HG02852 (cell line): ENCODE data around the gene ZNF618.

Experiments used
- ATAC-seq: cut with Tn5 transposase; IDR thresholded peaks from one replicate; pipeline ENCODE4 v1.9.1; 2021; ENCODE audit warnings: mild to moderate bottlenecking, moderate library complexity; ENCODE audit not compliant: unreplicated experiment

The ZNF618 gene

DNA sequence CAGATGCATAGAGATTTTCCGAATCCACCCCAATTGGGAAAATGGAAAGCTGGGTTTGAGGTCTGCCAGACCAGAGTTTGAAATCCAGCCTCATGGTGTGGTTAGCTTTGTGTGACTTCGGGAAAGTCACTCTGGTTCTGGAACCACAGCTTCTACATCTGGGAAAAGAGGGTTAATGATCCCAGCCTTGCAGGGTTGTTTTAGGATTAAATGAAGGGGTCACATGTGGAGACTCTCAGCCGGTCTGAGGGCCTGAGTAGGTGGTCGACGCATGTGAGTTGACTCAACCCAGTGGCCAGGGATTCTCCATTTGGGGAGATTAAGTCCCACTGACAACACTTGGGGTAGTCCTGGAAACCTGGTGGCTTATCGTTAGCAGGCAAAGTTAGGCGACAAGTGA is 6.1 kb downstream of the ZNF618 start:
- ATAC-seq = no peak

DNA sequence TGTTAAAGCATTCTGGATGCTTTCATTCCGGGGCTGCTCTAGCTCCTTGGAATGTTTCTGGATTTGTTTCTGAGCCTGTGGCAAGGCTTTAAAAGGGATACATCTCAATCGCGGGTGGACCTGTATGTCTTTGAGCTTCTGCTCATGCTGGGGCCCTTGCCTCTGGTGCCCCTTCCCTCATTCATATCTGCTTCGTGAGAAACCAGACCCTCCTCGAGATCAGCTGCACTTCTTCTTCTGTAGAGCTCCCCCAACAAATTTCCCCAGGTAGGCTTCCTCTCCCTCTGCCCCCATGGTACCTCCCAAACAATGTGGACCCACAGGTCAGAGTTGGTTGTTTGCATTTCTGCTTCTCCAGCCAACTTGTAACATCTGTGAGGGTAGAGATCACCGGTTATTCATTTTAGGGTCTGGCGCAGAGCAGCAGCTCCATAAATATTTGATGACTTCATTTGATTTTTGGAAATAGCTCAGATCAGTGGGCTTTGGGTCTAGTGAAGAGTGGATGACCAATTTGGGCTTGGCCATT is 6.6 kb downstream of the ZNF618 start:
- no peak for ATAC-seq

DNA sequence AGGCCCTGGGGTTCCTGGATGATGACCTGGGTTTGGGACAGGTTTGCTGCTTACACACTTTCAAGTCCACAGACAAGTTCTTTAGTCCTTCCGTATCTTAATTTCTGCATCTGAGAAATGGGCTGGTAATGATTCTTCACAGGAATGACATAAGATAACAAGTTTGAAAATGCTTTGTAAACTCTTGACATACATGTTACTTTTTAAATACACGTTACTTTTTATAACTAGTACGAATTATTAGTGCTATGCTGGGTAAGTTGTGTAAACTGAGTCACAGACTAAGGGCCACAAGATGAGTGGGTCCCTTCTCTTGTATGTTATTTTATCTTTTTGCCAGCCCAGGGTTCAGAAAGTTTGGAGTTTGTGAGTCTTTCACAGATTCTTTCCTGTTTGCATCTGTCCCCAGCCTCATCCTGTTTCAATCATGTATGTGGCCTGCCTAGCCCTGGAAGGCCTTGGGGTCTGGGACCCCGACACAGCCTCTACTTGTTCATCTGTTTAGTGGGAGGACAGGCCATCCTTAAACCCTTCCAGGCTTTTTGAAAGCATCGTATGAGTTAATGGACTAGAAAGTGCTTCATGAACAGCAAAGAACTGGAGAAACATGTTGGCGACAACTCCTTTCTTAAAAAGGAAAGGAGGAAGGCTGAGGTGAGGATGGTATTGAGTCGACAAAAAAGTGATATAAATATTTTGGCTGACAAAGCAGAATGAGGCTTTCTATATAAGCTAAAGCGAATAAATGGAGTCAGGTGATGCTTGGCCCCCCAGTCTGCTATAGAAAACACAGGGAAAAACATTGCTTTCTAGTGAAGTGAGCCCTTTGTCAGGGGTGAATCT is 9.3 kb downstream of the ZNF618 start:
- ATAC-seq = no peak

DNA sequence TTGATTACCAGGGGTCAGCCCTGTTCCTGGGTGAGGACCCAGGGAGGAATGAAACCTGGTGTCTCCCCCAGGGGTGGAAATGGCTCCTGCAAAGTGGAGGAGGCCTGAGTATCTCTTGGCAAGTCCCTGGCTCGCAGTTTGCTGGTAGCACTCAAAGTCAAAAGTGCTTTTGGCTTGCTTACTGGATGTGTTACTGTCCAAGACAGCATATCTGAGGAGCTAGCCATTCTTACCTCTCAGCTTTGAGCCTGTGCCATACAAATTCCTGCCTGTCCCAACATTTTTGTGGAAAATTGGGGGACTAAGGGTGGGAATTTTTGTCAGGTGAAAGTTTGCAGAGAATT is 9.9 kb downstream of the ZNF618 start:
- ATAC-seq = no peak

DNA sequence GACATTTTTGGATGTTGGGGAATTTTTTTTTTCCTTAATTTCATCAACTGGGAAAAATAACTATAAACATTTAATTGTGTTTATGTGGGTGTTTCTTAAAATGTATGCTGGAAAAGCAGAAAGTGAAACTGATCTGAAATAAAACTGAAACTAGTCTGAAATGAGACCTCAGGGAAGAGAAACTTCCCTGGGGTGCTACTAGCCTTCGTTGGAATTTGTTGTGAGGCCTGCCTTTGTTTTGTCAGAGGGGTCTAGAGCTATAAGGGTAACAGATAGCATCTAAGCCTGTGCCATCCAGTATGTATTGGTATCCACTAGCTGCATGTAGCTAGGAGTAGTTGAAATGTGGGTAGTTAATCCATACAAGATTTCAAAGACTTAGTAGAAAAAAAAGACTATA is 10.4 kb downstream of the ZNF618 start:
- ATAC-seq = no peak

DNA sequence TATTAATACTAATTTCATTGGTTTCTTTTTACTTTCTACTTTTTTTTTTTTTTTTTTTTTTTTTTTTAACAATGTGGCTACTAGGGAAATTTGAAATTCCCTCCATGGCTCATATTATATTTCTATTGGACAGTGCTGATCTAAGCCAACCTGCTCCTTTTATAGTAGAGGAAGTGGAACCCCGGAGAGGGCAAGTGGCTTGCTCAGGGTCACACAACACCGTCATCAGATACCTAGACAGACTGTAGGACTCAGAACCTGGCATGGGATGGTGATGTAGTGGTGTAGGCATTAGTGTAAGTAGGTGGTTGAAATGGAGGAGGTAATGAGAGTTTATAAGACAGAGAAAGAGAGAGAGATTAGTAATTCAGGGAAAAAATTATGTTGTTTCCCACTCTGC is 10.8 kb downstream of the ZNF618 start:
- no peak for ATAC-seq

DNA sequence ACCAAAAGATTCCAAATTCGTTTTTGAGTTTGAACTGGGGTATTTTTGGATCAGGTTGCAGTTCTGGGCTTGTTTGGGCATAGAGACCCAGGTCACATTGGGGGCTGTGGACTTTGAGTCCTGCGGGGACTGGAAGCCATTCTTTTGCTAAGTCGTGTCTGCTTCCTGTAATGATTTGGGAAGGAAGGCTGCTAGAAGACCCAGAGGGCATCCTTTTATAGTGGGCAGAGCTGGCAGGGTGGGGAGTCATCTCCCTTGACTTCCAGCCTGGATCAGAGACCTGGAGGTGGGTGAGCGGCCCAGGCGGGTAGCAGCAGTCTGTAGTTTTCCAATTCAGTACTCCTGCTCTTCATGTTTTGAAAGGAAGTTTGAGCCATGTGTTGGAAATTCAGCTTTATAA is 11.3 kb downstream of the ZNF618 start:
- no peak for ATAC-seq

DNA sequence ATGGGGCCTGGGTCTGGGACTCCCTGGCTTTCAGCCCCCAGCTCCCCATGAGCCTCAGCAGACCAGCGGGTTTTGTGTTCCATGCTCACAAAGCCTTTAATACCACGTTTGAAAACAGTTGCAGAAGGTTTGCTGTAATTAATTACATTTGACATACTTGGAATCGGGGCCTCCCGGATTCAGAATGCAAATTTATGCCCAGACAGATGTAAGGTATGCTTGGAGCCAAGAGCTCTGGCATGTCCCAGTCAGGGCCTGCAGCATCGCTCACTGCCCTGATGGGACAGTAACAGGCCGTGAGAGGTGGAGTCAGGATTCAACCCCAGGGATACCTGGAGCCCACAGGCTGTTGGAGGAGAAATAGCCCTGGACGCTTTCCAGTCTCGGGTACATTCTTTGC is 12.2 kb downstream of the ZNF618 start:
- no peak for ATAC-seq

DNA sequence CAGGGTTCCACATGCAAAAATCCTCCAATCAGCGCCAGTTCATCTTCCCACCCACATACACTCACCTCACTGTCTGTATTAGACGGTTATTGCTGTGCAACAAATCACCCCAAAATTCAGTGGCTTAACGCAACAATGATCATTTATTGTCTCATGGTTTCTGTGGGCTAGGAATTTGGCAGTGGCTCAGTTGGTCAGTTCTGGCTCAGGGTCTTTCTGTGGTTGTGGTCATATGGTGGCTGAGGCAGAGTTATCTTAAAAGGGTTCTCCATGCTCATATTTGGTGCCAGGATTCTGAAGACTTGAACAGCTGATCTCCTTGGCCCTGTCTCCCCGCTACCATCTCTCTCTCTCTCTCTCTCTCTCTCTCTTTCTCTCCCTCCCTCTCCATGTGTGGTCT is 12.9 kb downstream of the ZNF618 start:
- ATAC-seq = no peak

DNA sequence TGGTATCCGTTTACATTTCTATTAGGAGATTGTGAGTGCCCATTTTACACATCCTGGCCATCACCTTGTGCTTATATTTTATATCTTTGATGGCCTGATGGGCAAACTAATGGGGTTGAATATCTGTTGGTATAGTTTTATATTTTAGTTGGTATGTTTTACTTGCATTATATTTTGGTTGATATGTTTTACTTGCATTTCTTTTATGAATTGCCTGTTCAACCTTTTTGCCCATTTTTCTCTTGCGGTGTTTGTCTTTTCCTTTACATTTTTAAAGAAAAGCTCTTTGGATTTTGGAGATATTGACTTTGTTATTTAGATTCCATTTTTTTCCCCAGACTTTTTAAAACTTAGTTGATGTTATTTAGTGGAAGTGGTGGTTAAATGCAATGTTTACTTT is 14.6 kb downstream of the ZNF618 start:
- ATAC-seq = no peak

DNA sequence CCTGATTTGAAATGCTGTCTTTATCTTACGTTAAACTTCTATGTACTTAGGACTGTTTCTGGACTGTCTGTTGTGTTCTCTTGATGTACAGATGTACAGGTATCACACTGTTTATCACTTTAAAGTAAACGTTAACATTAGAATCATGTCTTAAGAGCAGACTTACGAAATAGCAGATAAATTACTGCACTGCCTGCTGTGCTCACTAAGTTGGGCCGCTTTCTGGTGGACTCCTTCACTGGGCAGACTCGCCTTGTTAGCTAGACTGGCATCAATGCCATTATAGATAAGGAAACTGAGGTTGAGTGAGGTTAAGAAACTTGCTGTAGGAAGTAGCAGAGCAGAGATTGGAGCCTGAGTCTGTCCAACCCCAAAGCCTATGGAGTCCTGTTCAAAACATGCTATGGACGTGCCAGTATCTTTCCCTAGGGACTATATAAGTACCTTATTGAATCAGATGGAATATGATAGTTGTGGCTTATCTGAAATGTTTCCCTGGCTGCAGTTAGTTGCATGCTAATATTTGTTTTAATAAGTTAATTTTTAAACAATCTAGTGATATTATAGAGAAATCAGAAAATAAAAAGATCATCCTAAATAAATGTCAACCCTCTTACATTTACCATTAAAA is 16.9 kb downstream of the ZNF618 start:
- ATAC-seq = no peak

DNA sequence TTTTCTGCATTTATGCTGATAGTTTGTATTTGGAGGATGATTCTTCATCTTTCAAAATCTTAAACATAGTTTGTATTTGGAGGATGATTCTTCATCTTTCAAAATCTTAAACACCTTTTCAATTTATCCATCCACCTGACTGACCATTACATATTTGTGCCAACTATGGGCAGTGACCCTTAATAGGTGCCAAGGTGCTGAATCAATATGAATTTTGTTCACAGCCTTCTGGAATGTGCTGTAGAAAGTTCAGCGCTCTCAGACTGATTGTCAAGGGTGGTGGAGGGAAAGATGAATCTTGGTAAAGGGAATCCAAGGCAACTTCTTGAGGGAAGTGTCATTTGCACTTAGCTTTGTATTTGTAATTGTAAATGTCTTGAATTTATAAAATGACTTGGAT is 18.1 kb downstream of the ZNF618 start:
- no peak for ATAC-seq

DNA sequence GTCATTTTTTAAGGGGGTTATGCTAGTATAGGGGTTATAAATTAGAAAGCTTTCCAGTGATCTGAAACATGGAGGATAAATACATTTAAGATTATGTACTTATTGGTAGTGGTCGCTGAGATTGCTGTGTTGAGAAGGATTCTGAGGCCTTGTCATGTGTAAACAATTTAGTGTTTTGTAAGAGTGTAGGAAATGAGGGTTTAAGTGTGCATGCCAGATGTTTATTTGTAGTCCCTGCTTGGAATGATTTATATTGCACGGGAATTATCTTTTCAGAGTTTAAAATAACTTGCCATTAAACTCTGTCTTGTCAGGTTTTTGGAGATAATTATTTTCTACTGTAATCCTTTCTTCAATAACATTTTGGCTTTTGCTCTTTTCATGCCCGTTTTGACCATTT is 19.4 kb downstream of the ZNF618 start:
- ATAC-seq = no peak

DNA sequence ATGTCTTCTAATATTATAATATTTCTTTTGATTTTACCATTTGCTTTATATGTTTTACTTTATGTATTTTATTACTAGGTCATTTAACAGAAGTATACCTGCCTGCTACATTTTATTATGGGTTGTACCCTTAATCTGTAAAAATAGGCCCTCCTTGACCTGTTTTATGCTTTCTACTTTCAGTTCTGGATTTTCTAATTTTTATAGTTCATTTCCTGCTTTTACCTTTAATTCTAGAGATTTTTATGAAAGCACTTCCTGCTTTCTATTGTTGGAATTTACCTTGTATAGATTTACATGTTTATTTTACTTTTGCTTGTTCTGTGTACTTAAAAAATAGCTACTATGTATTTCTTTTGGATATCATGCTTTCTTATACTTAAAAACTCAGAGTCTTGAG is 20.6 kb downstream of the ZNF618 start:
- no peak for ATAC-seq

DNA sequence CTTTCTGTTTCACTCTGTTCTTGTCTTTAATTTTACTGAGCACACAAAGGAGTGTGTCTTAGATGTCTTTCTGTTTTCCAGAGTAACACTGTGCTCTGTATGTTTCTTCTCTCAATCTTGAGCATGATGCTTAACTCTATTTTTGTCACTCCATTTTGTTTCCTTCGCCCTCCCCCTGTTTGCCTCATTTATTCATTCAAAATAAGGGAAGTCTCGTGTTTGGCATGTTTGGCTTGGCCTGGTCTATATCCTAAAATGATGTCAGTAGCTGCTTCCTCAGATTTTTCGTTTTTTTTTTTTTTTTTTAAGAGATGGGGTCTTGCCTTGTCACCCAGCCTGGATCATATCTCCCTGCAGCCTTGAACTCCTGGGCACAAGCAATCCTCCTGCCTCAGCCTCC is 22.0 kb downstream of the ZNF618 start:
- ATAC-seq = no peak

DNA sequence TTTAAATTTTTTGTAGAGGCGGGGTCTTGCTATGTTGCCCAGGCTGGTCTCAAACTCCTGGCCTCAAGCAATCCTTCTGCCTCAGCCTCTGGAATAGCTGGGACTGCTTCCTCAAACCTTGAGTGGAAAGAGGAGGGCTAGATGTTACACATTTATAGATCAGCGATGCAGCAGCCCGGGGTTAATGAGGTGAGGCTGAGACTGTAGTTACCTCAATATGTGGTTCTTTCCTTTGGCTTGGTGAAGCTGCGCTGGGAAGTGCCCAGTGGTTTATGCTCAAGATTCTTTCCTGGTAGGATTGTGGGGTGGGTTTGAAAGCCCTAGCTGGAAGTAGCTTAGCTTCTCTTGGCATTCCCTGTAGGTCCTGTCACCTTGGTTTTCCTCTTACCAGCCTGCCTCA is 22.5 kb downstream of the ZNF618 start:
- ATAC-seq = no peak

DNA sequence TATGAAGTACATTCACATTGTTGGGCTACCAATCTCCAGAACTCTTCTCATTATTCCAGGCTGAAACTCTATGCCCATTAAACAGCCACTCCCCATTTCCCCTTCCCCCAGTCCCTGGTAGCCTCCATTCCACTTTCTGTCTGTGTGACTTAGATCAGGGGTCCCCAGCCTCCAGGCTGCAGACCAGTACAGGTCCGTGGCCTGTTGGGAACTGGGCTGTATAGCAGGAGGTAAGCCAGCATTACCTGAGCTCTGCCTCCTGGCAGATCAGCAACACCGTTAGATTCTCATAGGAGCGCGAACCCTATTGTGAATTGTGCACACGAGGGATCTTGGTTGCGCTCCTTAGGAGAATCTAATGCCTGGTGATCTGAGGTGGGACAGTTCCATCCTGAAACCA is 23.1 kb downstream of the ZNF618 start:
- ATAC-seq = no peak

DNA sequence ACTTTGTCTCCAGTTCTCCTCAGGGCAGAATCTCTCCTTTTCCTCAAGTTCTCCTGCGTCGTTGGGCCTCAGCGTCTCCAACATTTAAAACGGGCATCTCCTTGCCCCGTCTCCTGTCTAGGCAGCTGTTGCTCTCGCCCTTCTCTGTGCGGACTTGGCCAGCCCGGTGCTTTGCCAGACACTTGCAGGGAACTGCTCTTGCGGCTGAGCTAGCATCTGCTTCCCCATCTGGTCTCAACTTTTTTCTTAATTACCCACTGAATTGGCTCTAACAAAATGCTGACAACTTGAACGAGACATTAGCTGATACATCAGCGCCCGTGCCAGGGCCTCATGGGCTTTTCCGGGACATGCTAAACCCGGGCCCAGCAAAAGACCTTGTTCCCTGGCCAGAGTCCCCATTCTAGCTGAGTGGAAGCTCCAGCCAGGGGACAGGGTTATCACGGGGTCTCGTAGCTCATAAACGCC is 25.1 kb downstream of the ZNF618 start:
- ATAC-seq = no peak

DNA sequence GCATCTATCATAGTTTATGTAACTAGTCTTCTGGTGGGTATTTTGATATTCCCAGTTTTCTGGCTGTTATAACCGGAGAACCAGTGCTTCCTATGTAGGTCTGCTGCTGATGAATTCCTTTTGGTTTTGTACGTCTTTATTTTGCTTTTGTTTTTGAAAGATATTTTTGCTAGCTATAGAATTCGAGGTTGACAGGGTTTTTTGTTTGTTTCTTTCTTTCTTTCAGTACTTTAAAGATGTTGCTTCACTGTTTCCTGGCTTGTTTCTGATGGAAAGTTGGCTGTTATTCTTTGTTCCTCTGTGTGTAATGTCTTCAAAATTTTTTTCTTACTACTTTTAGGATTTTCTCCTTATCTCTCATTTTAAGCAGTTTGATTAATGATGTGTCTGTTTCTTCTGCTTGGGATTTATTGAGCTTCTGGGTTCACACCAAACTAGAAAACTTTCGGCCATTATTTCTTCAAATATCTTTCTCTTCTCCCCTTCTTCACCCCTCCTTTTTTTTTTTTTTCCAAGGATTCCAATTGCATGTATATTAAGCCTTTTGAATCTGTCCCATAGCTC is 27.5 kb downstream of the ZNF618 start:
- ATAC-seq = no peak

DNA sequence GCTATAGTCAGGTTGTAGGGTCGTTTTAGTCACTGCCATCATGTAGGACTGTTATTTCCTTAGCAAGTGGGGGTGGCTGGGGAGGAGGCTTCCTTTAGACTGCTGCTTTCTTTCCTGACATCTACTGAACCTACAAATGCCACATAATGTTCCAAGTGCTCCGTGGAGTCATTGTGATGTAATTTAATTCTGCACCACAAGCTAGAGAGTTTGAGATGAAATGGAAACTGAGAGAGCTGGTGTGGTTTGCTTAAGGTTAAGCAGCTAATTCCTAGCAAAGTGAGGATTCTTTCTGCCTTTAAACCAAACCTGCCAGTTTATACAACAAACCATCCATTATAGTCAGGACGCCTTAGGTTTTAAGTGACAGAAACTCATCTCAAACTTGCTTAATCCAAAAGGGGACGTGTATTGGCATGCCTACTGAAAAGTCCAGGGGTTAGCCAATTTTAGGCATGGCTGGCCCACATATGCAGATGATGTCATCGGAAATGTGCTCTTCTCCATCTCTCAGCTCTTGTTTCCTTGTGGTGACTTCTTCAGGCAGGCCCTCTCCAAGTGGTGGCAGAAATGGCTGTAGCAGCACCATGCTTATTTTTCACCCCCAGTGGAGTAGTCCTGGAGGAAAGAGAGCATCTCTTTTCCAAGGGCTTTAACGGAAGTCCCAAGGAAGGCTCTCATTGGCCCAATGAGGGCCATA is 30.5 kb downstream of the ZNF618 start:
- no peak for ATAC-seq

DNA sequence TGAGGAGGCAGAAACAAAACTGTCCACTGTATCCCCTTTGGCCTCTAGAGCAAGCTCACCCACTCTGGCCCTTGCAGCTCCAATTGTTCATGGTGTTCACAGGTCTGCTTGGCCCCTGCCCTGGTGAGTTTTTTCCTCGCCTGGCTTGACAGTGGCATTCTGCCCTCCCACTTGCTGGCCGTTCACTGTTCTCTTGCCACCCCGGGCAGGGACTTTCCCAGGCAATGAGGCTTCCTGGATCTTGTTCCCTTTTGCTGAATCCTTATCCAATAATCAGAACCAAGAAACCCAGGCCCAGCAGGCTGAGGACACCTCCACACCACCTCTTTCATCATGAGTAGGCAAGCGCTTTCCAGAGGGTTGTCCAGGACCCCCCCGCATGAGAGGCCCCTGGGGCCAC is 31.2 kb downstream of the ZNF618 start:
- ATAC-seq = no peak

DNA sequence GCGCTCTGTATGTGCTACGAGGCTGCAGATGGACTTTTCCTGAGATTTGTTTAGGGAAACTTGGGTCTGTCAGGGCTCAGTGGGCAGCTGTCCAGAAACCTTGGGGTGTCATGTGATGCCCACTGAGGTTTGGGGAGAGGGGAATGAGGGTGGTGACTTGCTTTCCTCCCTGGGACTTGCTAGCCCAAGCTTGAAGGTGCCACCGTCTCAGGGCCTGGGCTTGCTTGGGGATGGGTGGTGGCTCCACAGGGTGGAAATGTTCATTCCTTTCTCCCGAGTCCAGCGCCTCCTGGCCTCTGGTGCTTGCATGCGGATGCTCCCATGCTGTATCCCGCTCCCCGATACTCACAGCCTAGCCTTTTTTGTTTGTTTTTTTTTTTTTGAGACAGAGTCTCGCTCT is 33.3 kb downstream of the ZNF618 start:
- ATAC-seq = no peak
